Measurements from ENCODE around the gene AFMID.
"Not testable (repeated sequence)": the region's sequence is repeated elsewhere in the genome, so short reads cannot be mapped to it uniquely, and the experiment has no call there.

AFMID gene

GRCh38 chr17:78233678-78234077 lies 46.5 kb downstream of the AFMID start:
- no peak overlapping the region for H3K14ac ChIP-seq (ENCODE audit: low read length)
- no peak overlapping the region for H2BK12ac ChIP-seq (ENCODE audit: low read length)
- no peak overlapping the region for H3K27ac ChIP-seq (replicated peaks; ENCODE audit: low read length)
- no peak overlapping the region for H3K9ac ChIP-seq (ENCODE audit: low read depth, low read length, poor library complexity)
- H3K4me2 ChIP-seq (ENCODE audit: insufficient read depth, low read length, poor library complexity, severe bottlenecking) = no peak overlapping the region
- H3K23ac ChIP-seq (ENCODE audit: low read depth, low read length, poor library complexity) = peak overlapping the region; percentile 34
- H2AFZ ChIP-seq (ENCODE audit: low read length) = no peak overlapping the region
- no peak overlapping the region for H2BK5ac ChIP-seq (ENCODE audit: low read length)
- H4K91ac ChIP-seq (ENCODE audit: low read depth, low read length, poor library complexity) = no peak overlapping the region
- H3K4me3 ChIP-seq (ENCODE audit: low read length in 2 of 2) = no peak overlapping the region
- no peak overlapping the region for H3K4ac ChIP-seq (ENCODE audit: low read length)
- H3K36me3 ChIP-seq (replicated peaks in 1 of 2; ENCODE audit: control insufficient read depth in 2 of 2, insufficient read depth in 2 of 2, low read length in 2 of 2) = no peaks in the 10 kb centered on the region
- no peak overlapping the region for H4K8ac ChIP-seq (ENCODE audit: low read depth, low read length)
- no peak for DNase-seq (ENCODE audit: low spot score)
- peaks cover 0 to 3% of the 10 kb centered on the region in 2 donors for H3K9me3 ChIP-seq (replicated peaks in 1 of 2; ENCODE audit: control insufficient read depth in 2 of 2, insufficient read depth in 1 of 2, low read depth in 1 of 2, low read length in 2 of 2)
- no CpG with 5 or more reads among the region's 10 CpGs for WGBS, 2 donors (ENCODE audit: extremely low coverage in 2 of 2, insufficient read length in 2 of 2, insufficient replicate concordance in 1 of 2)
- no peak overlapping the region for H3K18ac ChIP-seq (ENCODE audit: low read length)
- peak overlapping the region; percentile 7 for H2BK15ac ChIP-seq (ENCODE audit: low read length)
- no peak overlapping the region for H2BK120ac ChIP-seq (ENCODE audit: low read depth, low read length)
- H3K4me1 ChIP-seq (ENCODE audit: control insufficient read depth in 2 of 2, insufficient read depth in 1 of 2, low read depth in 1 of 2, low read length in 2 of 2) = peaks cover 0 to 7% of the 10 kb centered on the region in 2 donors
- H3K27me3 ChIP-seq (ENCODE audit: control insufficient read depth in 3 of 3, insufficient read depth in 3 of 3, low read depth in 1 of 3, low read length in 3 of 3) = peaks cover 6 to 50% (median 29%) of the 10 kb centered on the region in 3 experiments
- peaks cover 1% of the 10 kb centered on the region for H3K79me1 ChIP-seq (ENCODE audit: low read depth, low read length)
- peak overlapping the region; percentile 6 for H2AK5ac ChIP-seq (ENCODE audit: low read depth, low read length)

- Histone ChIP-seq H3K27ac (replicated peaks; ENCODE audit: low read length) (no peak overlapping the region), H3K23ac (ENCODE audit: low read depth, low read length, poor library complexity) (no peak overlapping the region), H3K4me2 (ENCODE audit: insufficient read depth, low read length, poor library complexity, severe bottlenecking) (no peak overlapping the region), H3K4me1 (ENCODE audit: control insufficient read depth in 2 of 2, insufficient read depth in 1 of 2, low read depth in 1 of 2, low read length in 2 of 2) (peaks cover 0 to 7% of the 10 kb centered on the region in 2 donors), H3K4ac (ENCODE audit: low read length) (no peak overlapping the region), H2AK5ac (ENCODE audit: low read depth, low read length) (peak overlapping the region; percentile 6), H2BK120ac (ENCODE audit: low read depth, low read length) (no peak overlapping the region), H2BK15ac (ENCODE audit: low read length) (peak overlapping the region; percentile 7), H2AFZ (ENCODE audit: low read length) (no peak overlapping the region), H3K79me1 (ENCODE audit: low read depth, low read length) (peaks cover 1% of the 10 kb centered on the region), H2BK5ac (ENCODE audit: low read length) (no peak overlapping the region), H3K9ac (ENCODE audit: low read depth, low read length, poor library complexity) (no peak overlapping the region), H3K36me3 (replicated peaks in 1 of 2; ENCODE audit: control insufficient read depth in 2 of 2, insufficient read depth in 2 of 2, low read length in 2 of 2) (no peaks in the 10 kb centered on the region), H3K4me3 (ENCODE audit: low read length in 2 of 2) (no peak overlapping the region), H3K18ac (ENCODE audit: low read length) (peak overlapping the region; percentile 12), H3K14ac (ENCODE audit: low read length) (no peak overlapping the region), H2BK12ac (ENCODE audit: low read length) (no peak overlapping the region), H3K27me3 (ENCODE audit: control insufficient read depth in 3 of 3, insufficient read depth in 3 of 3, low read depth in 1 of 3, low read length in 3 of 3) (peaks cover 6 to 55% (median 29%) of the 10 kb centered on the region in 3 experiments), H4K91ac (ENCODE audit: low read depth, low read length, poor library complexity) (no peak overlapping the region), H3K9me3 (replicated peaks in 1 of 2; ENCODE audit: control insufficient read depth in 2 of 2, insufficient read depth in 1 of 2, low read depth in 1 of 2, low read length in 2 of 2) (peaks cover 0 to 3% of the 10 kb centered on the region in 2 donors), H4K8ac (ENCODE audit: low read depth, low read length) (no peak overlapping the region)
- no CpG with 5 or more reads among the region's 17 CpGs for WGBS, 2 donors (ENCODE audit: extremely low coverage in 2 of 2, insufficient read length in 2 of 2, insufficient replicate concordance in 1 of 2)
- no peak for DNase-seq (ENCODE audit: low spot score)
Observed at GRCh38 chr17:78234261-78234865, 47.2 kb downstream of the AFMID start.

- WGBS, 2 donors (ENCODE audit: extremely low coverage in 2 of 2, insufficient read length in 2 of 2, insufficient replicate concordance in 1 of 2) = no CpG with 5 or more reads among the region's 6 CpGs
- H3K4me3 ChIP-seq (ENCODE audit: low read length in 2 of 2); H3K27ac ChIP-seq (replicated peaks; ENCODE audit: low read length); H2BK12ac ChIP-seq (ENCODE audit: low read length); H2BK5ac ChIP-seq (ENCODE audit: low read length); H3K18ac ChIP-seq (ENCODE audit: low read length); H3K9ac ChIP-seq (ENCODE audit: low read depth, low read length, poor library complexity); H3K4me1 ChIP-seq (ENCODE audit: control insufficient read depth in 2 of 2, insufficient read depth in 1 of 2, low read depth in 1 of 2, low read length in 2 of 2); H3K14ac ChIP-seq (ENCODE audit: low read length); H3K23ac ChIP-seq (ENCODE audit: low read depth, low read length, poor library complexity); DNase-seq (ENCODE audit: low spot score); H2BK15ac ChIP-seq (ENCODE audit: low read length); H4K8ac ChIP-seq (ENCODE audit: low read depth, low read length); H3K4me2 ChIP-seq (ENCODE audit: insufficient read depth, low read length, poor library complexity, severe bottlenecking); H3K4ac ChIP-seq (ENCODE audit: low read length); H3K79me1 ChIP-seq (ENCODE audit: low read depth, low read length); H2BK120ac ChIP-seq (ENCODE audit: low read depth, low read length); H2AK5ac ChIP-seq (ENCODE audit: low read depth, low read length); H4K91ac ChIP-seq (ENCODE audit: low read depth, low read length, poor library complexity); H2AFZ ChIP-seq (ENCODE audit: low read length); H3K36me3 ChIP-seq (replicated peaks in 1 of 2; ENCODE audit: control insufficient read depth in 2 of 2, insufficient read depth in 2 of 2, low read length in 2 of 2); H3K9me3 ChIP-seq (replicated peaks in 1 of 2; ENCODE audit: control insufficient read depth in 2 of 2, insufficient read depth in 1 of 2, low read depth in 1 of 2, low read length in 2 of 2): not testable (repeated sequence)
- peaks cover 6 to 55% (median 29%) of the 10 kb centered on the region in 3 experiments for H3K27me3 ChIP-seq (ENCODE audit: control insufficient read depth in 3 of 3, insufficient read depth in 3 of 3, low read depth in 1 of 3, low read length in 3 of 3)
Observed at GRCh38 chr17:78235022-78235421, 47.9 kb downstream of the AFMID start.

DNA sequence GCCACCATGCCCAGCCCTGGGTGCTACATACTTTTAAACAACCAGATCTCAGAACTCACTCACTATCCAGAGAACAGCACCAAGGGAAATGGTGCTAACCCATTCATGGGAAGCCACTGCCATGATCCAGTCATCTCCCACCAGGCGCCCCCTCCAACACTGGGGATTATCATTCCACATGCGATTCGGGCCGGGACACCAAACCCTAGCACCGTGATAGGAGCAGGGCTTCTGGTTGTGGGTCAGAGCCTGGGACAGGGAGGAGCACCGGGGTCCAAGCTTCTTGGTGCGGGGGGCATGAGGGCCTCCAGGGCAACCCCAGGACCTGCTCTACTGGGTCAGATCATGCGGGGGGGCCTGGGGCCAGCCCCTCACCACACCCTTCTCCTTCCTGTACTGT lies 48.7 kb downstream of the AFMID start:
- Histone ChIP-seq H2BK5ac (ENCODE audit: low read length) (no peak overlapping the region), H3K27ac (replicated peaks; ENCODE audit: low read length) (no peak overlapping the region), H3K23ac (ENCODE audit: low read depth, low read length, poor library complexity) (no peak overlapping the region), H3K4ac (ENCODE audit: low read length) (no peak overlapping the region), H3K4me1 (ENCODE audit: control insufficient read depth in 2 of 2, insufficient read depth in 1 of 2, low read depth in 1 of 2, low read length in 2 of 2) (peaks cover 0 to 7% of the 10 kb centered on the region in 2 donors), H3K14ac (ENCODE audit: low read length) (no peak overlapping the region), H3K27me3 (ENCODE audit: control insufficient read depth in 3 of 3, insufficient read depth in 3 of 3, low read depth in 1 of 3, low read length in 3 of 3) (peaks cover 6 to 48% (median 21%) of the 10 kb centered on the region in 3 experiments), H3K36me3 (replicated peaks in 1 of 2; ENCODE audit: control insufficient read depth in 2 of 2, insufficient read depth in 2 of 2, low read length in 2 of 2) (no peaks in the 10 kb centered on the region), H3K9me3 (replicated peaks in 1 of 2; ENCODE audit: control insufficient read depth in 2 of 2, insufficient read depth in 1 of 2, low read depth in 1 of 2, low read length in 2 of 2) (peaks cover 0 to 3% of the 10 kb centered on the region in 2 donors), H4K8ac (ENCODE audit: low read depth, low read length) (no peak overlapping the region), H2AK5ac (ENCODE audit: low read depth, low read length) (peak overlapping the region; percentile 11), H3K79me1 (ENCODE audit: low read depth, low read length) (peaks cover 3% of the 10 kb centered on the region), H4K91ac (ENCODE audit: low read depth, low read length, poor library complexity) (no peak overlapping the region), H2AFZ (ENCODE audit: low read length) (no peak overlapping the region), H2BK12ac (ENCODE audit: low read length) (peak overlapping the region; percentile 73), H2BK120ac (ENCODE audit: low read depth, low read length) (no peak overlapping the region), H3K9ac (ENCODE audit: low read depth, low read length, poor library complexity) (no peak overlapping the region), H3K4me3 (ENCODE audit: low read length in 2 of 2) (no peak overlapping the region), H3K18ac (ENCODE audit: low read length) (peak overlapping the region; percentile 17), H2BK15ac (ENCODE audit: low read length) (no peak overlapping the region), H3K4me2 (ENCODE audit: insufficient read depth, low read length, poor library complexity, severe bottlenecking) (no peak overlapping the region)
- no peak for DNase-seq (ENCODE audit: low spot score)
- no CpG with 5 or more reads among the region's 8 CpGs for WGBS, 2 donors (ENCODE audit: extremely low coverage in 2 of 2, insufficient read length in 2 of 2, insufficient replicate concordance in 1 of 2)

Data from neuronal stem cell (in vitro differentiated cells).